ENCODE results near the gene ATP2B2. TPM values are rescaled to one million over a fixed set of nuclear protein-coding genes. Genes with fewer than 3 reads are reported as not detected.

ATP2B2 gene
- total RNA-seq, 2 experiments from 2014 or later, result 0.06 TPM; not detected in 1

DNA sequence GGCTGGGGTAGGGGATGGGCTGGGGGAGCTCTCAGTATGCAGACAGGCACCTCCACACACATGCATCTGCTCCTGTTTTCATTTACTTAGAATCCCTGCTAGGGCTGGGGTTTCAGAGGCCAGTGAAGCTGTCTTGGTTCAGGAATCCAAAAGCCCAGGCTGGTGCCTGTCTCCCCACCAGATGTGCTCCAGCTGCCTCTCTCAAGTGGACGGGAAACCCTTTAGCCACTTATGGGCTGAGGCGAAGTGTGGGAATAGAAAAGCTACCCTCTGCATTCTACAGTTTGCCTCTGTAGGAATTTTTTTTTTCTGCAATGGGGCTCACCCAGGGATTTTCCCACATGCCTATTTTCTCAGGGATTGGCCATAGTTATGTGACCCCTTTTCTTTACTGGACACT lies 72.5 kb downstream of the ATP2B2 start:
- no peaks in the 10 kb centered on the region for H3K9me3 ChIP-seq (ENCODE audit: low read length)
- H3K79me2 ChIP-seq (ENCODE audit: insufficient read depth, low read depth, low read length), result no peaks in the 10 kb centered on the region
- H3K4me2 ChIP-seq (ENCODE audit: low read length), result no peak overlapping the region
- H4K20me1 ChIP-seq (ENCODE audit: insufficient read depth, low read length), result no peaks in the 10 kb centered on the region
- no peak overlapping the region for H3K4me3 ChIP-seq (ENCODE audit: low read depth, low read length, poor library complexity, severe bottlenecking)
- BruUV-seq (replicated peaks), result no TSS peak
- no peaks in the 10 kb centered on the region for H3K36me3 ChIP-seq (ENCODE audit: insufficient read depth, low read length)
- H3K9me2 ChIP-seq (ENCODE audit: insufficient read depth, low read length), result no peaks in the 10 kb centered on the region
- POLR2A ChIA-PET, result interaction anchor here (0.5 kb wide), 1 partner anchor 43 kb away, joined by 3 read pairs; no protein-coding TSS in a partner anchor
- peaks cover 11% of the 10 kb centered on the region for H3K4me1 ChIP-seq (ENCODE audit: insufficient read depth, low read length, poor library complexity, severe bottlenecking)
- intact Hi-C loops (cut with micrococcal nuclease; ENCODE audit: unreplicated experiment), result no loop called here
- TF ChIP-seq, protein P1, sequence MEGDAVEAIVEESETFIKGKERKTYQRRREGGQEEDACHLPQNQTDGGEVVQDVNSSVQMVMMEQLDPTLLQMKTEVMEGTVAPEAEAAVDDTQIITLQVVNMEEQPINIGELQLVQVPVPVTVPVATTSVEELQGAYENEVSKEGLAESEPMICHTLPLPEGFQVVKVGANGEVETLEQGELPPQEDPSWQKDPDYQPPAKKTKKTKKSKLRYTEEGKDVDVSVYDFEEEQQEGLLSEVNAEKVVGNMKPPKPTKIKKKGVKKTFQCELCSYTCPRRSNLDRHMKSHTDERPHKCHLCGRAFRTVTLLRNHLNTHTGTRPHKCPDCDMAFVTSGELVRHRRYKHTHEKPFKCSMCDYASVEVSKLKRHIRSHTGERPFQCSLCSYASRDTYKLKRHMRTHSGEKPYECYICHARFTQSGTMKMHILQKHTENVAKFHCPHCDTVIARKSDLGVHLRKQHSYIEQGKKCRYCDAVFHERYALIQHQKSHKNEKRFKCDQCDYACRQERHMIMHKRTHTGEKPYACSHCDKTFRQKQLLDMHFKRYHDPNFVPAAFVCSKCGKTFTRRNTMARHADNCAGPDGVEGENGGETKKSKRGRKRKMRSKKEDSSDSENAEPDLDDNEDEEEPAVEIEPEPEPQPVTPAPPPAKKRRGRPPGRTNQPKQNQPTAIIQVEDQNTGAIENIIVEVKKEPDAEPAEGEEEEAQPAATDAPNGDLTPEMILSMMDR (conservative IDR thresholded peaks at IDR 0.05; ENCODE audit: low read length), result no peak
- no peak for TF ChIP-seq EZH2phosphoT487 (IDR thresholded peaks at IDR 0.05; ENCODE audit: borderline replicate concordance, low read depth, low read length)
- no peak overlapping the region for H2AFZ ChIP-seq (ENCODE audit: low read length)
- no peak overlapping the region for H3K27ac ChIP-seq (ENCODE audit: low read depth, low read length, poor library complexity, severe bottlenecking)
- DNase-seq (ENCODE audit: low spot score), result no peak
- CTCF ChIA-PET (ENCODE audit: unreplicated experiment), result no interaction called here

DNA sequence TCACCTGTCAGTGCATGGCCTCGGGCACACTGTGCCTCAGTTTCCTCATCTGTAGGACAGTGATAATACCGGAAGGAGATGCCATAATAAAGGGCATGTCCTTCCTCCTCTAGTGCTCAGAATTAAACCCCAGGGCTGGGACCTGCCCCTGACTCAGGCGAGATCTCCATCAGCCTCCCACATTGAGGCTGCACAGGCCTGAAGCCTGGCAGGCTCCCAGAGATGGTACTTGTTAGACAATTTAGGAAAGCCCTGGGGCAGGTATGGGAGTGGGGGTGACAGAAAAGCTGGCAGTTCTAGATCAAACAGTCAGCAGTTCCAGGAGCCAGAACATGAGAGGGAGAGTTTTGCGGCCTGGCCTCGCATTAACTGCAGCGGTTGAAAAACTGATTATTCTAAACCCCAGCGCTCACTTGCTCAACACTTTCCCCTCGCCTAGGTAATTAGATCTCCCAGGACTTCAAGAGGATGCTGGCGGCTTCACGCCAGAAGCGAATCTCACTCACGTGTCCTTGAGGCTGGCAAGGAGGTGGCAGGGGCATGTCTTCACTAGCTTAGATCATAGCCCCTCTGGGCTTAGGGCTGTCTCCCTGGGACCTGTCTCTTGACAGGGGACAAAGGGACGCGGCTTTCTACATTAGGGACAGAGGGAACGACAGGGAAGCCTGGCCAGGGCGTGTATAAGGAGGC lies 73.1 kb downstream of the ATP2B2 start:
- no peak overlapping the region for H3K27ac ChIP-seq (ENCODE audit: low read depth, low read length, poor library complexity, severe bottlenecking)
- no peak for TF ChIP-seq EZH2phosphoT487 (IDR thresholded peaks at IDR 0.05; ENCODE audit: borderline replicate concordance, low read depth, low read length)
- TF ChIP-seq, protein P1 (conservative IDR thresholded peaks at IDR 0.05; ENCODE audit: low read length), result no peak
- BruUV-seq (replicated peaks), result no TSS peak
- H3K4me2 ChIP-seq (ENCODE audit: low read length), result no peak overlapping the region
- CTCF ChIA-PET (ENCODE audit: unreplicated experiment), result no interaction called here
- H3K79me2 ChIP-seq (ENCODE audit: insufficient read depth, low read depth, low read length), result no peaks in the 10 kb centered on the region
- POLR2A ChIA-PET, result interaction anchor here (0.5 kb wide), 1 partner anchor 42 kb away, joined by 3 read pairs; no protein-coding TSS in a partner anchor
- no peaks in the 10 kb centered on the region for H3K9me2 ChIP-seq (ENCODE audit: insufficient read depth, low read length)
- intact Hi-C loops (cut with micrococcal nuclease; ENCODE audit: unreplicated experiment), result no loop called here
- H4K20me1 ChIP-seq (ENCODE audit: insufficient read depth, low read length), result no peaks in the 10 kb centered on the region
- H3K36me3 ChIP-seq (ENCODE audit: insufficient read depth, low read length), result no peaks in the 10 kb centered on the region
- no peak for DNase-seq (ENCODE audit: low spot score)
- H3K4me3 ChIP-seq (ENCODE audit: low read depth, low read length, poor library complexity, severe bottlenecking), result no peak overlapping the region
- no peak overlapping the region for H2AFZ ChIP-seq (ENCODE audit: low read length)
- no peaks in the 10 kb centered on the region for H3K9me3 ChIP-seq (ENCODE audit: low read length)
- H3K4me1 ChIP-seq (ENCODE audit: insufficient read depth, low read length, poor library complexity, severe bottlenecking), result peaks cover 6% of the 10 kb centered on the region

DNA sequence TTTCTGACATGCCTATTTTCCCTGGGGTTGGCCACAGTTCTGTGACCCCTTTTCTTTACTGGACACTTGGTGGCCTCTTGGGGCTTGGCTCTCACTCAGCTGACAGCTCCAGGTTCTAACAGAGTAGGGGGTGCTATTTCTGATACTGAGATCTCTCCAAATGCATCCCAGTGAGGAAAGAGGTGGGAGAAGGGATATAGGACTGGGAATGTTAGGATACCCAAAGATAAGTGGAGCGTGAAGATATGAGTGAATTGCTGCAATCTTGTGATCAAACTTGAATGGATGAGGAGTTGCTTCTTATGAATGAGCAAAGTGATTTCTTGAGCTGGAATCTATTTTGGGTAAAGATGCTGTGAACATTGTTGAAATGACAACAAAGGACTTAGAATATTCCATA lies 74.6 kb downstream of the ATP2B2 start:
- BruUV-seq (replicated peaks), result no TSS peak
- DNase-seq (ENCODE audit: low spot score), result no peak
- TF ChIP-seq, protein P1 (conservative IDR thresholded peaks at IDR 0.05; ENCODE audit: low read length), result no peak
- TF ChIP-seq EZH2phosphoT487 (IDR thresholded peaks at IDR 0.05; ENCODE audit: borderline replicate concordance, low read depth, low read length), result no peak
- no peaks in the 10 kb centered on the region for H4K20me1 ChIP-seq (ENCODE audit: insufficient read depth, low read length)
- no peaks in the 10 kb centered on the region for H3K9me2 ChIP-seq (ENCODE audit: insufficient read depth, low read length)
- H3K4me1 ChIP-seq (ENCODE audit: insufficient read depth, low read length, poor library complexity, severe bottlenecking), result no peaks in the 10 kb centered on the region
- POLR2A ChIA-PET, result no interaction called here
- CTCF ChIA-PET (ENCODE audit: unreplicated experiment), result no interaction called here
- H3K4me3 ChIP-seq (ENCODE audit: low read depth, low read length, poor library complexity, severe bottlenecking), result no peak overlapping the region
- H3K36me3 ChIP-seq (ENCODE audit: insufficient read depth, low read length), result no peaks in the 10 kb centered on the region
- intact Hi-C loops (cut with micrococcal nuclease; ENCODE audit: unreplicated experiment), result no loop called here
- H3K79me2 ChIP-seq (ENCODE audit: insufficient read depth, low read depth, low read length), result no peaks in the 10 kb centered on the region
- no peak overlapping the region for H3K4me2 ChIP-seq (ENCODE audit: low read length)
- no peaks in the 10 kb centered on the region for H3K9me3 ChIP-seq (ENCODE audit: low read length)
- no peak overlapping the region for H3K27ac ChIP-seq (ENCODE audit: low read depth, low read length, poor library complexity, severe bottlenecking)
- H2AFZ ChIP-seq (ENCODE audit: low read length), result no peak overlapping the region
